ENCODE measurements around the gene FNIP1. TPM values are rescaled to one million over a fixed set of nuclear protein-coding genes. Genes with fewer than 3 reads are reported as not detected.

The FNIP1 gene
- total and polyA plus RNA-seq, 2 donors (not counting 1 experiment from before 2014, with no cell fraction given), result 10.3 to 52.8 TPM

DNA sequence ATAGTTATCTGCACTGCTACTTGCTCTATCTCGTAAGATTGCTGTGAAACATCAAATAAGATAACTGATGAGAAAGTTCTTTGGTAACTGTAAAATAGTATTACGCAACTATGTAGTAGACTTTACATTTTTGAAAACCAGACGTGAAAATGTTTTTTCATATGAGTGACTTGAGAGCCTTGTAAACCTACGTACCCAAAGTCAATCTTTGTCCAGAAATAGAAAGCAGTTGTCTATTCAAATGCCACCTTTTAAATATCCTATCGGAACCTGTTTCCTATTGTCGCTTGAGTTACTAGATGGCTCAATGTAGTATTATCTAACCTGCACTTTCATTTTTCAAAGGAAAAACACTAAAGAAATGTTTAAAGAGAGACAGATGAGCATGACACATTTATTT, 1.6 kb downstream of the FNIP1 start:
- peak overlapping the region; percentile 57 for H3K27ac Mint-ChIP-seq
- Histone ChIP-seq H3K9me3 (ENCODE audit: control extremely low read depth in 1 of 3, control insufficient read depth in 2 of 3, insufficient read depth in 1 of 3, low read length in 2 of 3) (no peaks in the 10 kb centered on the region), H3K27ac (ENCODE audit: low read length in 2 of 2) (peak overlapping the region in 1 of 2 donors; percentile 34), H2AFZ (ENCODE audit: insufficient read depth, low read depth, low read length, poor library complexity, severe bottlenecking) (no peak overlapping the region), H3K9ac (ENCODE audit: low read length) (peak overlapping the region; percentile 99), H3K79me2 (ENCODE audit: control insufficient read depth, insufficient read depth, low read length) (peaks cover 74% of the 10 kb centered on the region), H4K20me1 (ENCODE audit: control insufficient read depth, insufficient read depth, low read length, poor library complexity, severe bottlenecking) (peaks cover 16% of the 10 kb centered on the region), H3K4me3 (ENCODE audit: control extremely low read depth in 1 of 5, extremely low read depth in 1 of 5, insufficient read depth in 1 of 5, low read depth in 2 of 5, low read length in 4 of 5) (peak overlapping the region in 3 of 5 experiments; percentile 76 to 82 (median 81)), H3K27me3 (replicated peaks in 1 of 4; ENCODE audit: control extremely low read depth in 1 of 4, control insufficient read depth in 3 of 4, insufficient read depth in 4 of 4, low read length in 3 of 4) (no peaks in the 10 kb centered on the region), H3K4me2 (replicated peaks; ENCODE audit: low read depth, low read length, poor library complexity, severe bottlenecking) (peak overlapping the region; percentile 99), H3K4me1 (ENCODE audit: control insufficient read depth in 2 of 2, insufficient read depth in 2 of 2, low read length in 2 of 2) (peaks cover 15 to 24% of the 10 kb centered on the region in 2 donors), H3K36me3 (replicated peaks in 1 of 2; ENCODE audit: control extremely low read depth in 1 of 2, control insufficient read depth in 1 of 2, extremely low read depth in 1 of 2, insufficient read depth in 2 of 2, low read length in 1 of 2) (no peaks in the 10 kb centered on the region)
- intact Hi-C loops (cut with micrococcal nuclease), result loop anchor here (5.0 to 10.0 kb wide), 3 partner anchors 50 to 627 kb away; no protein-coding TSS in a partner anchor
- no peak for DNase-seq
- ChIA-PET POLR2A (no interaction called here), CTCF (interaction anchor here (0.6 kb wide), 1 partner anchor 18 kb away, joined by 3 read pairs; no protein-coding TSS in a partner anchor)
- no peaks in the 10 kb centered on the region for H3K27me3 Mint-ChIP-seq
- peaks cover 50% of the 10 kb centered on the region for H3K4me1 Mint-ChIP-seq
- H3K4me3 Mint-ChIP-seq, result peak overlapping the region; percentile 98
- no peak for ATAC-seq (ENCODE audit: low read depth)
- TF ChIP-seq, protein P1, sequence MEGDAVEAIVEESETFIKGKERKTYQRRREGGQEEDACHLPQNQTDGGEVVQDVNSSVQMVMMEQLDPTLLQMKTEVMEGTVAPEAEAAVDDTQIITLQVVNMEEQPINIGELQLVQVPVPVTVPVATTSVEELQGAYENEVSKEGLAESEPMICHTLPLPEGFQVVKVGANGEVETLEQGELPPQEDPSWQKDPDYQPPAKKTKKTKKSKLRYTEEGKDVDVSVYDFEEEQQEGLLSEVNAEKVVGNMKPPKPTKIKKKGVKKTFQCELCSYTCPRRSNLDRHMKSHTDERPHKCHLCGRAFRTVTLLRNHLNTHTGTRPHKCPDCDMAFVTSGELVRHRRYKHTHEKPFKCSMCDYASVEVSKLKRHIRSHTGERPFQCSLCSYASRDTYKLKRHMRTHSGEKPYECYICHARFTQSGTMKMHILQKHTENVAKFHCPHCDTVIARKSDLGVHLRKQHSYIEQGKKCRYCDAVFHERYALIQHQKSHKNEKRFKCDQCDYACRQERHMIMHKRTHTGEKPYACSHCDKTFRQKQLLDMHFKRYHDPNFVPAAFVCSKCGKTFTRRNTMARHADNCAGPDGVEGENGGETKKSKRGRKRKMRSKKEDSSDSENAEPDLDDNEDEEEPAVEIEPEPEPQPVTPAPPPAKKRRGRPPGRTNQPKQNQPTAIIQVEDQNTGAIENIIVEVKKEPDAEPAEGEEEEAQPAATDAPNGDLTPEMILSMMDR (IDR thresholded peaks at IDR 0.05), result no peak
- no peak for TF ChIP-seq EZH2 (IDR thresholded peaks at IDR 0.05; ENCODE audit: borderline replicate concordance, insufficient read depth, low read depth, low read length, poor library complexity, severe bottlenecking)
- no peaks in the 10 kb centered on the region for H3K9me3 Mint-ChIP-seq (ENCODE audit: insufficient read depth)
- 0% methylated on average over 1 of the region's 6 CpGs for WGBS (ENCODE audit: insufficient coverage)

DNA sequence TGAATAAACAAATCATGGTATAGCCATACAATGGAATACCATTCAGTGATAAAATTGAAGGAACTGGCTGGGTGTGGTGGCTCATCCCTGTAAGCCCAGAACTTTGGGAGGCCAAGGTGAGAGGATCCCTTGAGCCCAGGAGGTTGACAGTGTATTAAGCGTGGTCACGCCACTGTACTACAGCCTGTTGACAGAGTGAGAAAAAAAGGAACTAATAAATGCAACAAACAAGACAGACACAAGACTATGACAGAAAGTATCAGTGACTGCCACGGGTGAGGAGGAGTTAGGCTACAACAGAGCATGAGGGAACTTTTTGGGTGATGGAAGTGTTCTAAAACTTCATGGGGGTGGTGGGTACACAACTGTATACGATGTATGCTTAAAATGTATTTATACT, 2.2 kb downstream of the FNIP1 start:
- DNase-seq (peak; percentile 46), ATAC-seq (ENCODE audit: low read depth) (no peak)
- H3K79me2 ChIP-seq (ENCODE audit: control insufficient read depth, insufficient read depth, low read length), result peaks cover 80% of the 10 kb centered on the region
- peak overlapping the region in 1 of 5 experiments; percentile 12 for H3K4me3 ChIP-seq (ENCODE audit: control extremely low read depth in 1 of 5, extremely low read depth in 1 of 5, insufficient read depth in 1 of 5, low read depth in 2 of 5, low read length in 4 of 5)
- Mint-ChIP-seq H3K27ac (peak overlapping the region; percentile 60), H3K4me1 (peaks cover 54% of the 10 kb centered on the region), H3K4me3 (peak overlapping the region; percentile 98), H3K27me3 (no peaks in the 10 kb centered on the region), H3K9me3 (ENCODE audit: insufficient read depth) (no peaks in the 10 kb centered on the region)
- H3K4me2 ChIP-seq (replicated peaks; ENCODE audit: low read depth, low read length, poor library complexity, severe bottlenecking), result peak overlapping the region; percentile 99
- no peak for TF ChIP-seq EZH2 (IDR thresholded peaks at IDR 0.05; ENCODE audit: borderline replicate concordance, insufficient read depth, low read depth, low read length, poor library complexity, severe bottlenecking)
- TF ChIP-seq, protein P1 (IDR thresholded peaks at IDR 0.05), result no peak
- H3K27me3 ChIP-seq (replicated peaks in 1 of 4; ENCODE audit: control extremely low read depth in 1 of 4, control insufficient read depth in 3 of 4, insufficient read depth in 4 of 4, low read length in 3 of 4), result no peaks in the 10 kb centered on the region
- WGBS (ENCODE audit: insufficient coverage), result no CpG with 5 or more reads among the region's 4 CpGs
- no peaks in the 10 kb centered on the region for H3K9me3 ChIP-seq (ENCODE audit: control extremely low read depth in 1 of 3, control insufficient read depth in 2 of 3, insufficient read depth in 1 of 3, low read length in 2 of 3)
- intact Hi-C loops (cut with micrococcal nuclease), result loop anchor here (10.0 kb wide), 2 partner anchors 50 to 420 kb away; no protein-coding TSS in a partner anchor
- CTCF ChIA-PET, result interaction anchor here (0.6 kb wide), 1 partner anchor 18 kb away, joined by 3 read pairs; no protein-coding TSS in a partner anchor
- no peak overlapping the region for H3K9ac ChIP-seq (ENCODE audit: low read length)
- peaks cover 22% of the 10 kb centered on the region for H4K20me1 ChIP-seq (ENCODE audit: control insufficient read depth, insufficient read depth, low read length, poor library complexity, severe bottlenecking)
- H3K36me3 ChIP-seq (replicated peaks in 1 of 2; ENCODE audit: control extremely low read depth in 1 of 2, control insufficient read depth in 1 of 2, extremely low read depth in 1 of 2, insufficient read depth in 2 of 2, low read length in 1 of 2), result no peaks in the 10 kb centered on the region
- POLR2A ChIA-PET, result no interaction called here
- peaks cover 15 to 24% of the 10 kb centered on the region in 2 donors for H3K4me1 ChIP-seq (ENCODE audit: control insufficient read depth in 2 of 2, insufficient read depth in 2 of 2, low read length in 2 of 2)
- no peak overlapping the region for H2AFZ ChIP-seq (ENCODE audit: insufficient read depth, low read depth, low read length, poor library complexity, severe bottlenecking)
- H3K27ac ChIP-seq (ENCODE audit: low read length in 2 of 2), result peak overlapping the region in 1 of 2 donors; percentile 34
